PC-3 (cell line): ENCODE measurements around the gene RAF1. TPM values are rescaled to one million over a fixed set of nuclear protein-coding genes. Genes with fewer than 3 reads are reported as not detected.
"Not testable (repeated sequence)": the region's sequence is repeated elsewhere in the genome, so short reads cannot be mapped to it uniquely, and the experiment has no call there.

Experiments used
- ATAC-seq: fragments of 200-7000 bp; cut with Tn5 transposase; 2 replicates; pipeline ENCODE4 v1.9.1; 2020; ENCODE audit warnings: mild to moderate bottlenecking, moderate library complexity
- BruUV-seq: library from RNA; stranded (reverse); fragments of 400-500 nt; replicated peaks from 2 replicates; lab custom pipeline; 2021; lab: Mats Ljungman, UMichigan
- CTCF ChIA-PET: fragments of 300-600 bp; sonication (Branson Sonifier 250); formaldehyde crosslinking; loops from one replicate; lab custom pipeline; 2022; ENCODE audit warnings: antibody characterized with exemption; lab: Charles Lee
- POLR2A ChIA-PET: fragments of 300-600 bp; sonication (Branson Sonifier 250); formaldehyde crosslinking; loops from one replicate; lab custom pipeline; 2022; ENCODE audit warnings: antibody characterized with exemption; ENCODE audit not compliant: unreplicated experiment; lab: Charles Lee
- DNase-seq: peaks from one replicate; pipeline ENCODE4 v3.0.0-alpha.2; 2015
- H2AFZ ChIP-seq: fragments of 300-600 bp; sonication (generic); 2 replicates; pipeline ENCODE4 v1.6.0; 2016; ENCODE audit warnings: antibody characterized with exemption, low read length
- H3F3A ChIP-seq: fragments of 300-600 bp; sonication (generic); one replicate; pipeline ENCODE4 v1.6.0; 2017; ENCODE audit warnings: antibody characterized with exemption, low read length, control low read depth, mild to moderate bottlenecking; ENCODE audit not compliant: unreplicated experiment
- H3K27ac ChIP-seq: fragments of 300-600 bp; sonication (generic); 2 replicates; pipeline ENCODE4 v1.5.1; 2016; ENCODE audit warnings: mild to moderate bottlenecking, low read length
- H3K27me3 ChIP-seq: fragments of 300-600 bp; sonication (generic); 2 replicates; pipeline ENCODE4 v1.6.1; 2016; ENCODE audit warnings: low read length, mixed read lengths
- H3K36me3 ChIP-seq: fragments of 300-600 bp; sonication (generic); 2 replicates; pipeline ENCODE4 v1.6.1; 2016; ENCODE audit warnings: low read depth, mixed run types, low read length, mixed read lengths
- H3K4me1 ChIP-seq: fragments of 300-600 bp; sonication (generic); 2 replicates; pipeline ENCODE4 v1.5.1; 2016; ENCODE audit warnings: low read length; ENCODE audit not compliant: insufficient read depth
- H3K4me2 ChIP-seq: fragments of 300-600 bp; sonication (generic); 2 replicates; pipeline ENCODE4 v1.6.0; 2016; ENCODE audit warnings: low read length
- H3K4me3 ChIP-seq: fragments of 300-600 bp; sonication (generic); 2 replicates; pipeline ENCODE4 v1.5.1; 2016; ENCODE audit warnings: mild to moderate bottlenecking, low read length, mixed read lengths
- H3K79me2 ChIP-seq: fragments of 300-600 bp; sonication (generic); 2 replicates; pipeline ENCODE4 v1.6.1; 2017; ENCODE audit warnings: low read length, mixed read lengths
- H3K9ac ChIP-seq: fragments of 300-600 bp; sonication (generic); 2 replicates; pipeline ENCODE4 v1.6.0; 2016; ENCODE audit warnings: mild to moderate bottlenecking, low read length
- H3K9me2 ChIP-seq: fragments of 300-600 bp; sonication (generic); replicated peaks from 2 replicates; pipeline ENCODE4 v1.6.1; 2016; ENCODE audit warnings: mixed run types, low read length, mixed read lengths
- H3K9me3 ChIP-seq: fragments of 300-600 bp; sonication (generic); 2 replicates; pipeline ENCODE4 v1.6.1; 2016; ENCODE audit warnings: low read length, mixed read lengths
- H4K20me1 ChIP-seq: fragments of 300-600 bp; sonication (generic); 2 replicates; pipeline ENCODE4 v1.6.1; 2016; ENCODE audit warnings: low read length, mixed read lengths
- EZH2 ChIP-seq: fragments of 300-600 bp; sonication (generic); IDR thresholded peaks from one replicate; pipeline ENCODE4 v1.6.1; 2017; ENCODE audit warnings: antibody characterized with exemption, mild to moderate bottlenecking, low read length; ENCODE audit not compliant: unreplicated experiment
- EZH2phosphoT487 ChIP-seq: fragments of 300-600 bp; sonication (generic); IDR thresholded peaks from 2 replicates; pipeline ENCODE4 v1.6.1; 2018; ENCODE audit warnings: mild to moderate bottlenecking, antibody characterized with exemption, low read length, borderline replicate concordance
- intact Hi-C: fragments of 100-400 bp; cut with micrococcal nuclease; formaldehyde crosslinking; loops from 2 replicates; pipeline ENCODE4 v1.9.0; 2023
- total RNA-seq: library from RNA; depleted of rRNA; stranded (reverse); fragments of >200 nt; gene quantifications from 2 replicates; pipeline ENCODE4 v1.2.3, GENCODE V29; 2014
- TF ChIP-seq, protein P1 (sequence below): fragments of 300-600 bp; sonication (generic); conservative IDR thresholded peaks from 2 replicates; pipeline ENCODE4 v1.5.1; 2017; ENCODE audit warnings: antibody characterized with exemption, low read depth, mild to moderate bottlenecking, low read length

The RAF1 gene
- total RNA-seq, 1 experiment from 2014 or later, result 130 TPM

DNA sequence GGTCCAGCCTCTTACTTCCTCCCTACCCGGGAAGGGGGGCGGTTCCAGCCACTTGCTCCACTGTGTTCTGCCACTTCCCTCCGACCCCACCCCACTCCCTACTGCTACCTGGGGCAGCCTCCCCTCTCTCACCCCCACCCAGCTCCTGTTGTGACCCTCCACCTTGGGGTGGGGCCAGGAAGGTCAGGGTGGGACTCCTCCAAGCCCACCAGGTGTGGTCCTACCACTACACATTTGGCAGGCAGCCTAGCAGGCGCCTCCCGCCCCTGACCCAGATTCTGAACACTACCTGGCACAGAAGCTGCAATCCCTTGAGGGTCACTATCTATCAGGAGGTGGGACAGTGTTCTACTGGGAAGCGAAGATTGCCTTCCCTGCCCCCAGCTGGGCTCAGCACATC, 13.7 kb upstream of the RAF1 start:
- no peak for ATAC-seq
- CTCF ChIA-PET, result no interaction called here
- POLR2A ChIA-PET, result interaction anchor here (0.7 kb wide), 1 partner anchor 14 kb away, joined by 5 read pairs; the partner anchor contains the start of gene RAF1

DNA sequence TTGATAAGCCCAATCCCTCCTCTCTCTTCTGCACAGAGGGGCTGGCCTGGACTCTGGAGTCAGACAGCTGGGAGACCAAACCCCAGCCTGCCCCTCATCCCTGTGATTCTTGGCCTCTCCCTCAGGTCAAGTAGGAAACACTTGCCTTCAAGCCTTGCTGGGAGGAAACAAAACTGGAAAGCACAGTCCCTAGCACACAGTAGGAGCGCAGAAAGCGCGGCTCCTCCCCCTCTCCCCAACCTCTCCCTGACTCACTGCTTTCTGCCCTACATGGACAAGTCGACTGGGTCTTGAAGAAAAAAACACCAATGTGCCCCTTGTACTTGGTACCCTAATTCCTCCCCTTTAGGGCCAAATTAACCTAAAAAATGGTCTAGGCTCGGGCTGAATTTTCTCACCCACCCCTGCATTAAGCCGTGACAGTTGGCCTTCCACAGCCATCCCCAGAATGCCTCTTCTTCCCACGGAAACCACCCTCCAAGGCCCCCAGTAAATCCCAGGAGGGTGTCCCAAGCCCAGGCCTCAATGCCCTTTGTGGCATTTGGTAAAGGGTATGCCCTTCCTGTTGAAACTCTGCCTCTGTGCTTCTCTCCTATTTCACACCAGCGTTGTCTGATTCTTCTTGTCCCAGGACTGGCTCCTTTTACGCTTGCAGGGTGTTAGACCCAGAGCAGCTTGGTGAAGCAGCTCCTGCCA, 11.3 kb upstream of the RAF1 start:
- Histone ChIP-seq H3F3A (no peaks in the 10 kb centered on the region), H3K9me3 (no peaks in the 10 kb centered on the region), H3K4me2 (no peak overlapping the region), H2AFZ (no peak overlapping the region), H3K36me3 (no peaks in the 10 kb centered on the region), H3K27ac (no peak overlapping the region), H3K9me2 (no peaks in the 10 kb centered on the region), H4K20me1 (no peaks in the 10 kb centered on the region), H3K9ac (no peak overlapping the region), H3K79me2 (no peaks in the 10 kb centered on the region), H3K4me1 (peaks cover 5% of the 10 kb centered on the region), H3K4me3 (no peak overlapping the region), H3K27me3 (no peaks in the 10 kb centered on the region)
- ATAC-seq (no peak), DNase-seq (no peak)
- ChIA-PET CTCF (no interaction called here), POLR2A (no interaction called here)
- BruUV-seq, result no TSS peak
- TF ChIP-seq EZH2phosphoT487 (no peak), EZH2 (no peak)
- TF ChIP-seq, protein P1, sequence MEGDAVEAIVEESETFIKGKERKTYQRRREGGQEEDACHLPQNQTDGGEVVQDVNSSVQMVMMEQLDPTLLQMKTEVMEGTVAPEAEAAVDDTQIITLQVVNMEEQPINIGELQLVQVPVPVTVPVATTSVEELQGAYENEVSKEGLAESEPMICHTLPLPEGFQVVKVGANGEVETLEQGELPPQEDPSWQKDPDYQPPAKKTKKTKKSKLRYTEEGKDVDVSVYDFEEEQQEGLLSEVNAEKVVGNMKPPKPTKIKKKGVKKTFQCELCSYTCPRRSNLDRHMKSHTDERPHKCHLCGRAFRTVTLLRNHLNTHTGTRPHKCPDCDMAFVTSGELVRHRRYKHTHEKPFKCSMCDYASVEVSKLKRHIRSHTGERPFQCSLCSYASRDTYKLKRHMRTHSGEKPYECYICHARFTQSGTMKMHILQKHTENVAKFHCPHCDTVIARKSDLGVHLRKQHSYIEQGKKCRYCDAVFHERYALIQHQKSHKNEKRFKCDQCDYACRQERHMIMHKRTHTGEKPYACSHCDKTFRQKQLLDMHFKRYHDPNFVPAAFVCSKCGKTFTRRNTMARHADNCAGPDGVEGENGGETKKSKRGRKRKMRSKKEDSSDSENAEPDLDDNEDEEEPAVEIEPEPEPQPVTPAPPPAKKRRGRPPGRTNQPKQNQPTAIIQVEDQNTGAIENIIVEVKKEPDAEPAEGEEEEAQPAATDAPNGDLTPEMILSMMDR, result no peak
- intact Hi-C loops, result no loop called here

More for the DNA sequence above, 13.7 kb upstream of the RAF1 start:
- BruUV-seq, result no TSS peak
- Histone ChIP-seq H3K27ac (no peak overlapping the region), H3K79me2 (no peaks in the 10 kb centered on the region), H3K9ac (no peak overlapping the region), H3K4me1 (peaks cover 5% of the 10 kb centered on the region), H4K20me1 (no peaks in the 10 kb centered on the region), H2AFZ (no peak overlapping the region), H3F3A (no peaks in the 10 kb centered on the region), H3K36me3 (no peaks in the 10 kb centered on the region), H3K4me2 (no peak overlapping the region), H3K9me2 (no peaks in the 10 kb centered on the region), H3K4me3 (no peak overlapping the region), H3K27me3 (no peaks in the 10 kb centered on the region), H3K9me3 (no peaks in the 10 kb centered on the region)
- no peak for DNase-seq
- intact Hi-C loops, result no loop called here
- TF ChIP-seq EZH2, result no peak
- TF ChIP-seq EZH2phosphoT487, result no peak
- TF ChIP-seq, protein P1, result no peak

DNA sequence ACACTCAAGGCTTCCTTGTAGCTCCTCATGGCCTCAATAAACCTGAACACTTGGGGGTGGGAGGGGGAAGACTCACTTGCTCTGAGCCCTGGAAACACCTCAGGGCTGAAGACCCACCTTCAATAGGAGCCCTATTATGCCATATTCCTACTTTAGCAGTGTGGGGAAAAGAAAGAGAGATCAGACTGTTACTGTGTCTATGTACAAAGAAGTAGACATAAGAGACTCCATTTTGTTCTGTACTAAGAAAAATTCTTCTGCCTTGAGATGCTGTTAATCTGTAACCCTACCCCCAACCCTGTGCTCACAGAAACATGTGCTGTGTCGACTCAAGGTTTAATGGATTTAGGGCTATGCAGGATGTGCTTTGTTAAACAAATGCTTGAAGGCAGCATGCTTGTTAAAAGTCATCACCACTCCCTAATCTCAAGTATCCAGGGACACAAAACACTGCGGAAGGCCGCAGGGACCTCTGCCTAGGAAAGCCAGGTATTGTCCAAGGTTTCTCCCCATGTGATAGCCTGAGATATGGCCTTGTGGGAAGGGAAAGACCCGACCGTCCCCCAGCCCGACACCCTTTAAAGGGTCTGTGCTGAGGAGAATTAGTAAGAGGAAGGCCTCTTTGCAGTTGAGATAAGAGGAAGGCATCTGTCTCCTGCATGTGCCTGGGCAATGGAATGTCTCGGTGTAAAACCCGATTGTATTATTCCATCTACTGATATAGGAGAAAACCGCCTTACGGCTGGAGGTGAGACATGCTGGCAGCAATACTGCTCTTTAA, 10.2 kb upstream of the RAF1 start:
- H3K4me2 ChIP-seq, H3K9me2 ChIP-seq, H3K4me3 ChIP-seq, H3K4me1 ChIP-seq, H3K27me3 ChIP-seq, DNase-seq, POLR2A ChIA-PET, BruUV-seq, H3K27ac ChIP-seq, H3K9me3 ChIP-seq, H4K20me1 ChIP-seq, H3F3A ChIP-seq, H3K79me2 ChIP-seq, H3K9ac ChIP-seq, H2AFZ ChIP-seq, ATAC-seq, CTCF ChIA-PET, intact Hi-C loops, H3K36me3 ChIP-seq: not testable (repeated sequence)
